Effector CD8-positive, alpha-beta T cell (primary cell): ENCODE data around the gene NKIRAS2.

ENCODE experiments used
- DNase-seq: peaks from one replicate; lab custom pipeline; 2025; lab: John Stamatoyannopoulos, UW

NKIRAS2 gene

GRCh38 chr17:42026857-42027589 is 7.1 kb downstream of the NKIRAS2 start:
- DNase-seq, result no peak

- DNase-seq, result no peak
Measured at GRCh38 chr17:42027590-42027889, 7.7 kb downstream of the NKIRAS2 start.

GRCh38 chr17:42027961-42028790 is 8.3 kb downstream of the NKIRAS2 start:
- no peak for DNase-seq

- DNase-seq, result no peak
Measured at GRCh38 chr17:42028791-42029127, 8.9 kb downstream of the NKIRAS2 start.

- no peak for DNase-seq
Measured at GRCh38 chr17:42031584-42031983, 11.7 kb downstream of the NKIRAS2 start.

DNA sequence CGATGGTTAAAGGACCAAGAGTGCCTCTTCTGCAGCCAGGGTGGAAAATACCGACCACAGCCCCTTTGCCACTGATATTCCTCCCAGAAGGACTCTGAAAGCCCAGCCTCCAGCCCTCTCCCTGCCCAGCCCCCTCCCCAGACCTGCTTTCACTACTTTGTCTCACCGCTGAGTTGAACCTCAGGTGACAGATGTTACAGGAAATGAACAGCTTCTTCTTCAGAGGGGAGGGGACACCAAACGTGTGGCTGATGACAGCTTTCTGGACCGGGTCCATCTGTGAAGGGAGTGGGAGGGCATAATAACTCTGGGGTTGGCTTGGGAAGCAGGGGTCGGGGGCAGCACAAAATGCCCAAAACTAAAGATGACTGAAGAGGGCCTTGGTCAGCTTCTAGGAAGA is 14.2 kb downstream of the NKIRAS2 start:
- DNase-seq, result no peak

- no peak for DNase-seq
Measured at GRCh38 chr17:42038221-42038973, 18.5 kb downstream of the NKIRAS2 start.

DNA sequence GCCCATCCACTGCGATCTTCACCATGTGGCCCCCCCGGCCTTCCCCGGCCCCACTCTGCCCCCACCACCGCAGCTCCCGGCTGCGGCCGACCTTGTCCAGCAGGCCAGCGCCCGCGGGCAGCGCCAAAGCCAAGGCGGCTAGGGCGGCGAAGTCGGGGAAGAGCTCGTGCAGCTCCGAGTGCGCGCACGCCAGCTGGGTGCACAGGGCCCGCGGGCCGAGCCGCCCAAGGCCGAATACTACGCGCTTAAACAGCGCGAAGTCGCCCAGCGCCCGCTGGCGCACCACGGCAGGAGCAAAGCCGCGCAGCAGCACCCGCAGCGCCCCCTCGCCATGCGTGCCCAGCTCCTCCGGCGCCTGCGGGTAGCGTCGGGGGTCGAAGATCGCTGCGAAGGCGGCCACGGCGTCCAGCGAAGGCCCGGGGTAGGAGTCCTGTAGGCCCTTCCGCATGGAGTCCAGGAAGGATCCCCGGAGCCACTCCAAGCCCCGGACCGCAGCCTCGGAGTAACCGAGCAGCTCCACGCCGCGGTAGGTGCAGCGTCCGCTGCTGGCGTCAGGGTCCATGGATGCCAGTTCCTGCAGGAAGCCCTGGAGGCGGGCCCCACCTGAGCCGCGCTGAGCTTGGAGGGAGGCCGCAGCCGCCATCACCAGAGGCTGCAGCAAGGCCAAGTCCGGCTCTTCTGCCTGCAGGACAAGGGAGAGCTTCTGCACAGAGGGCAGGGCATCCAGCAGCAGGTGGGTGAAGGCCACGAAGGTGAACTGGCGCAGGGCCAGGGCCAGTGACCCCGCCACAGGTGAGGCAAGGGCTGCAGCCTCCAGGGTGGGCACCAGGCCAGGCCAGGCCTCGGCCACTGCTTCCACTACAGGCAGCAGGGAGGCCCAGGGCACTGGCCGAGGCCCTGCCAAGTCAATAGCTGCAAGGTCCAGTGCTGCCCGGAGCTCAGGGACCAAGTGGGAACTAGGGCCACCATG is 20.2 kb downstream of the NKIRAS2 start:
- DNase-seq, result no peak

DNA sequence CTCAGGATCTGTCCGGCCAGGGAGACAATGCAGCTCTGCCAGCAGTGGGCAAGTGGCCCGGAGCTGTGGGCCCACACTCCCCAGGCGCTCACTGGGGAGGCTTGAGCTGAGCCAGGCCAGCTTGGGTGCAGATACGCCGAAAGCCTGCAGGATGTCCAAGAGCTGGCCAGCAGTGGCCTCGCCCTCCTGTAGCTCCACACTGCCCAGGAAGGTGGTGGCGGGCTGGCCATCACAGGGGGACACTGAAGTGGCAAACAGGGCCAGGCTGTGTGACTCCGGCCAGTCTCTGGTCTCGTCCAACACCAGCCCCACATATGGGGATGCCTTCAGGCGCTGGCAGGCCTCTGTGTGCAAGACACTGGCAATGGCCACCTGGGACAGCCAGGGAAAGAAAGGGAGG is 20.9 kb downstream of the NKIRAS2 start:
- DNase-seq, result no peak

GRCh38 chr17:42041619-42042018 is 21.7 kb downstream of the NKIRAS2 start:
- no peak for DNase-seq

GRCh38 chr17:42042598-42043319 is 22.9 kb downstream of the NKIRAS2 start:
- DNase-seq, result no peak

DNA sequence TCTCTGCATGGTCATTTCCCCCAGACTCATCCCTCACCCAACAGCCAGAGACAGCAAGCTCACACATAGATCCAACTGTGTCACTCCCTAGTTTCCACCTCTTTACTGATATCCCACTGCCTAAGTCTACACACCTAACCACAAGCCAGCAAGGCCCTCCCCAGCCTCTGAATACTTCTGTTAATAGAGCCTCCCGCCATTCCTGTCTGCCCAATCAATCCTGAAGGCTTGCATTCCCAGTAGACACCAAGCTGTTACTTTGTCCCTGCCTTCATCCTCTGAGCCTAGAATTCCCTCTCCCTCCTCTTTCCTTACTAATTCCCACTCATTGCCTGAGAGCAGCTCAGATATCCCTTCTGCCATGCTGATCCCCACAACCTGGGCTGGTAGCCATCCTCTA is 25.8 kb downstream of the NKIRAS2 start:
- no peak for DNase-seq

DNA sequence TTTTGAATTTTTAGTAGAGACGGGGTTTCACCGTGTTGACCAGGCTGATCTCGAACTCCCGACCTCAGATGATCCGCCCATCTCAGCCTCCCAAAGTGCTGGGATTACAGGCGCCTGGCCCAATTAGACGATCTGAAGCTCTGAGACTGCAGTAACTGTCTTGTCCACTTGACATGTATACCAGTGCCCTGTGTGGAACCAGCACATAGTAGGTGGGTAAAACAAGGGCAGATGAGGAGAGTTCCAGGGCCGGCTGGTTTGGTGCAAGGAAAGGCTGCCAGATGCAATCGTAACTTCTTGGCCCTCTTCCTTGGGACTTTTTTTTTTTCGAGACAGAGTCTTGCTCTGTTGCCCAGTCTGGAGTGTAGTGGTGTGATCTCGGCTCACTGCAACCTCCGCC is 27.5 kb downstream of the NKIRAS2 start:
- no peak for DNase-seq

DNA sequence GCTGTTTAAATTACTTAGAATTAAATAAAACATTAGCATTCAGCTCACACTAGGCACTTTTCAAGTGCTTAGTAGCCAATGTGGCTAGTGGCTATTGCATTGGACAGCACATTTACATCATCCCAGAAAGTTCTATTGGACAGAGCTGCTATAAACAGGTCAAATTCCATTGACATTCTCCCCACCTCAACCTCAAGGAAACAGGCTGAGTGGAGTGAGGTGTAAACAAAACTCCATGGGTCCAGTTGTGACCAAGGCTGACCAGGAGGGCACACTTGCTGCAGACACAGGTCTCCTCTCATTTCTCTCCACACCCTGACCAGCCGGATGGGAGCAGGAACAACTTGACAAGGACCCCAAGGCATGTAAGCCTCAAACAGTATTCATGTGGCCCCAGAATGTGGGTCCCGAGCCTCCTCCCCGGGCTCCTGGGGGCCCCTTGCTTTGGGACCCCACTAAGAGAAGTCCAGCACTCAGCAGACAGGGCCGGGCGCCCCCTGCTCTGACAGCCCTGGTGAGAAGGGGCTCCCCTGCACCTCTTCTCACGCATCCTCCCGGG is 30.0 kb downstream of the NKIRAS2 start:
- no peak for DNase-seq

DNA sequence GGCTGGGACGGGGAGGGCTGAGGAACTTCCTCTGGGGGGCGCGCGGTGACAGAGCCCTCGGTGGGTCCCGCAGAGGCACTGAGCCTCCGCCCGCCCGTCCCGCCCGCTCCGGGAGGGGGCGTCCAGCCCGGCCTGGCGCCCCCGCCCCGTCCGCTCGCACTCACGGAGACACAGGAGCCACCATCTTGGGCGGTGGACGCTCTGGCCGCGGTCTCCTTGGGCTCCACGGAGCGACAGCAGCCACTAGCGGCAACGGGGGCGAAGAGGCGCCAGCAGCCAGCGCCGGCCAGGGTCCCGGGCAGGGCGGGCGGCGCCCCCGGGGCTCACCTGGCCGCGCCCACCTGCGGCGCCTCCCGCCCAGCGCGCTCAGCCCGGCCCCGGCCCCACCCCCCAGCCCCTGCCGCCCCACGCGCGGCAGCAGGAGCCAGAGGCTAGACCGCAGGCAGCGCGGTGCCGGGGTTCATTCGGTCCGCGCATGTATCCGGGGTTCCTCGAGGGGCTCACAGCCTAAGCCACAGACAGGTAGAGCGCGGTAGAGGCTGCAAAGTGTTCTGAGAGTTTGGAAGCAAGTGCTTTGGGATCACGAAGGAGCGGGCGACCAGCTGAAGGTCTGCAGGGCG is 30.6 kb downstream of the NKIRAS2 start, which contains the start of gene C17orf113:
C17orf113 (minus strand) TSS at position 209 of the 620 bp plus-strand sequence. CDS start 7,225 bp downstream, outside the sequence.
- DNase-seq, result peak; percentile 49

- no peak for DNase-seq
Measured at GRCh38 chr17:42051013-42051400, 31.1 kb downstream of the NKIRAS2 start.

- no peak for DNase-seq
Measured at GRCh38 chr17:42051645-42052044, 31.8 kb downstream of the NKIRAS2 start.

GRCh38 chr17:42052346-42052877 is 32.5 kb downstream of the NKIRAS2 start:
- DNase-seq, result no peak

DNA sequence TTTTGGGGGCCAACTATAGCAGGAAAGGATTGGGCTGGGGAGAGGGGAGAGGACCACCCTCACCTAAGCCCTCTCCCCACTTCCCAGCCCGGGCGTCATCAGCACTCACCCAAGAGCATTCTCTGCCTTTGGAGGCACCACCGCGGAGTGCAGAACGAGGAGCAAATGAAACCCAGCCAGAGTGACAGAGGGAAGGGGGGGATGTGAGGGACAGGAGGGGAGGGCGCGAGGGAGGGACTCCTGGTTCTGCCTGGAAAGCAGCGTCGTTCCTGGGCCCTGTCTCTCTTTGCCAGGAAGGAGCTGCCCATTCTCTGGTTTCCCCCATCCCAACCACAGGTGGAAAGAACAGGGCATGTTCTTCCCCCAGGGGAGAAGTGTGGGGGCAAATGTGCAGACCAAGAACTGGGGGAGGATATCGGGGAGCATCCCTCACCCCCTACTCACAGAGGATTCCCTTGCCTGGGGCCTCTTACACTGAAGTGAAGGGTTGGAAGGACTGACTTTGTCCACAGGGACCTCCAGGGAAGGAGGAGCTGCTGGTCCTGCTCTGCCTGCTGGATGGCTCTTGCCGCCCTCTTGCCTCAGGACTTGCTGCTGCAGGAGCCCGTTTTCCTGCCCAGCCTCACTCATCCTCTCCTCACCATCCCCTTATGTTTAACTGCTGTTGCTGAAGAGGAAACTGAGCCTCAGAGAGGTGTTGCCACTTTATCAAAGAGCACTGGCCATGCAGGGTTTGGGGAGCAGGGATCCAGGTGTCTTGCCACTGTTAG is 34.0 kb downstream of the NKIRAS2 start:
- no peak for DNase-seq
